DMS114 treated with DMSO at 0.1 percent for 48 hours (cell line): Measurements from ENCODE around the gene DSCAML1.

Experiments
- DNase-seq: peaks from one replicate; lab custom pipeline; 2025; ENCODE audit not compliant: unreplicated experiment; lab: John Stamatoyannopoulos, UW

DSCAML1 gene

DNA sequence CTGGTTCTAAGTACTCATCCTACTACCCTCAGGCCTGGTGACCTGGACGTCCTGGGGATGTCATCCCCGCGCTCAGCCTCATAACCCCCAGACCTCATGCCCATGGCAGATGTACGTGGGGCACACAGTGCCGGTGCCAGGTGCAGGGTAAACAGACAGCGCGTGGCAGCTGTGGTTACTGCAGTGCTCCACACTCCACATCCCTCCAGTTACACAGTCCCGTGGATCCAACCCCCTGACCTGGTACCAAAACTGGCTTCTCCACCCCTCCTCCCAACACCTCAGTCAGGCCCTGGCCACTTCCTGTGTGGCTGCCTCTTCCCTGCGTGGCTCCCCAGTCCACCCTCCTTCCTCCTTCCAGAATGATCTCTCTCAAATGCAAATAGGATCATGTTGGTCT lies 95.2 kb downstream of the DSCAML1 start:
- no peak for DNase-seq

DNA sequence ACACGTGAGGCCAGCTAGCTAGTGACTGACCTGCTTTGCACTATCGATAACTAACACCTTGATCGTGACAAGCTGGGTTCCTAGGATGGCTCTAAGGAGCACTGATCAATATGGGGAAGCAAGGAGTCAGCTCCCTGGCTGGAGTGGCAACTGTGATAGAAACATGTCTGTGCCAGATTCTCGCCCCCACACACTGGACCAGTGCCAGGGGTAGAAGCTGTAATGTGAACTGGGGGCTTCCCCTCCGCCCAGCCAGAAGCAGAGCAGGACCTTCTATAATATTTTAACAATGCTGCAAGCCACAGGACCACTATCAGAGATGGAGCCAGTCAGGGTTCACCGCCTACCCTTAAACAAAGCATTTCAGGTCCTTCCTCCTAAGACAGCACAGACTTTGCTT lies 96.5 kb downstream of the DSCAML1 start:
- no peak for DNase-seq

GRCh38 chr11:117697319-117697718 lies 99.7 kb downstream of the DSCAML1 start:
- DNase-seq: no peak

DNA sequence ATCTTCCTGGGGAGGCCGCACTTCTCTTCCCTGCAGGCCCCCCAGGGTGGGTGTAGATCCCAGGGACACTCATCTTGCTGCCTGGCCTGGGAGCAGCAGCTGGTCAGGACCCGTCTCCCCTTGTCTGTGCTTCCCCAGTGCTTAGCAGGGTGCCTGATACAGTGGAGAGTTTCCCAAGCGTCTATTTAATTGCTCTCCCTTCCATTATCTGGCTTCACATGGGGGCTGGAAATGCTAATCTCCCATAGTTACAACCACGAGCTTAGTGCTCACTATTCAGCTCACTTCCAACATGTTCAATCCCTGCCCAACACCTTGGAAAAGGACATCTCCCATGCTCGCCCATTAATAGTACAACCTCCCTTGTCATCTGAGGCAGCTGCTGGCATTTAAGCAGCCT lies 100.5 kb downstream of the DSCAML1 start:
- DNase-seq: no peak

DNA sequence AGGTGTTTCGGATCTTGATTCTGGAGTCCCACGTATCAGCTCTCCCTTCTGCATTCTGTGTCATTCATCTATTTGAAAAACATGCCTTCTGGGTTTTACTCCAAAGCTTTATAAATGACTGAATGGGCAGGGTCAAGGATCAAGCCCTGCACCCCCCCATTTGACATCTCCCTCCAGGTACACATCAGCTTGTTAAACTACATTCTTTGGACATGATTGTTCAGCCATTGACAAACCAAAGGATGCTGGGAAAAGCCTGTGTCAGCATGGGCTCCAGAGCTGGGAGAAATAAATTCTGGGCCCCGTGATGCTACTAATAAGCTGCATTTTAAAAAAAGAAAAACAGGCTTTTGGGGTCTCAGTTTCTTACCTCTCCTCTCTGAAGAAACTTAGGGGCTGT lies 103.7 kb downstream of the DSCAML1 start:
- DNase-seq: no peak

DNA sequence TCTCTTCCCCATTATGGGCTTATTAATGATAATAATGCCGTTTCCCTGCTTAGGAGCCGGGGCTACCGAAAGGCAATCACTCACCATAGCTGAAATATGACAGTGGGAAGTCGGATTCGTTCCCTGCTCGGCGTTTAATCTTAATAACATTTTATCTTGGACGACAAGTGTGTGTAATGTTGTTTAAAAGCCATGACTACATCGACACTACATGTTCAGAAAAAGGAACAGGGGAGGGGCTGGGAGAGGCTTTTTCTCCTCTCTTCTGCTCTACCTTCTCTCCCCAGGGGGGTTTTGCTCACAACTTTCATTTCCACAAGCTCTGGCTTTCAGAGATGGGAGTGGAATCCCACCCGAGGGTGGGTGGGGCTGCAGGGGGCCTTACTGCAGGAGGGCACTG lies 105.5 kb downstream of the DSCAML1 start:
- DNase-seq: no peak

DNA sequence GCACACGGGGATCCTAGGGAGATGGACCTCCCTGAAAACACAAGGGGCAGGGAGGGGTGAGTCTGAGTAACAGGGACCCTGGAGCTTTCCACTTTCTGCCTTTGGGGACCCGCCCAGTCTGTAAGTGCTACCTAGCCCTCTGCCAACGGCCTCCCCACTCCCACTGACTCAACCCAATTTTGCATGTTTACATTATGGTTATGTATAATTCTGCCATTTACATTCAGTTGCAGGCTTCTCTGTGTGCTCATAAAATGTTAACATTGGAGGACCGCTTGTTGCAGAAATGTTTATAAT lies 105.8 kb downstream of the DSCAML1 start:
- no peak for DNase-seq

- no peak for DNase-seq
Observed at GRCh38 chr11:117690484-117691217, 106.4 kb downstream of the DSCAML1 start.

DNA sequence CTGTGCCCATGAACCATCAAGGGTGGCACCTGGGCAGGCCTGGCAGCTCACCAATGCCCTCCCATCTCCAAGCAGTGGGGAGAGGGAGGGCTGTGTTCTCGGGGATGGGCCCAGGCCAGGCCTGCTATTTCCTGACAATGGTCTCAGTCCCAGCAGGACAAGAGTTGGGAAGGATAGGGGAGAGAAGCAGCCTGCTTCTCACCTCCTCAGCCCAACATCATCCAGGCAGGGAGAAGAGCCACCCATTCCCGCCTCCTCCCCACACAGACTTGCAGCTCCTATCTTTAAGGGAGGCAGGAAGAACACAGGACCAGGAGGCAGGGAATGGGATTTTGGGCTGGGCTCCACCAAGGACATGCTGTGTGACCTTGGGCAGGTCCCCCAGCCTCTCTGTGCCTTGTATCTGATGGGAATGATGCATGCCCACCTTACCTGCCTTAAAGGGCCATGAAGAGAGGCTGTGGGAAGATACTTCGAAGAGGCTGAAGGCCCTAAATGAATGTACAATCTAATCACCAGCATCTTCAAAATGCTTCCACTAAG lies 108.7 kb downstream of the DSCAML1 start:
- DNase-seq: no peak

DNA sequence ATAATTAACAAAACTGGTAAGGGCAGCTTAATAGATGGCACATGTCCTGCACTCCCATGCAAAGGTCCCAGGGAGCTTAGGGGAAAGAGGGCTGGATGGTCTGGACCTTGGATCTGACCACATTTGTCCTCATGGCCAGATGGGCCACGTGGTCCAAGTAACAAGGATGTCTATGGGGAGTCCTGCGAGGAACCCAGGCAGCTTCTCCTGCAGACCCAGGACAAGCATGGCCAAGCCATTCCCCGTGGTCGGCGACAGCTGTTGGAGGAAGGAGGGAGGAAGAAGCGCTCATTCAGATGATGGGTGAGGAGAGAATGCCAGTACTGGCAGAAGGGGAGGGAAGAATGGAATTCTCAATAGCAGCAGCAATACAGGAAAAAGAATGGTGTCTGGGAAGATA lies 109.2 kb downstream of the DSCAML1 start:
- no peak for DNase-seq

- no peak for DNase-seq
Observed at GRCh38 chr11:117686711-117687110, 110.3 kb downstream of the DSCAML1 start.

- no peak for DNase-seq
Observed at GRCh38 chr11:117685566-117685965, 111.5 kb downstream of the DSCAML1 start.

GRCh38 chr11:117684731-117685130 lies 112.3 kb downstream of the DSCAML1 start:
- no peak for DNase-seq

- DNase-seq: no peak
Observed at GRCh38 chr11:117684111-117684510, 112.9 kb downstream of the DSCAML1 start.

DNA sequence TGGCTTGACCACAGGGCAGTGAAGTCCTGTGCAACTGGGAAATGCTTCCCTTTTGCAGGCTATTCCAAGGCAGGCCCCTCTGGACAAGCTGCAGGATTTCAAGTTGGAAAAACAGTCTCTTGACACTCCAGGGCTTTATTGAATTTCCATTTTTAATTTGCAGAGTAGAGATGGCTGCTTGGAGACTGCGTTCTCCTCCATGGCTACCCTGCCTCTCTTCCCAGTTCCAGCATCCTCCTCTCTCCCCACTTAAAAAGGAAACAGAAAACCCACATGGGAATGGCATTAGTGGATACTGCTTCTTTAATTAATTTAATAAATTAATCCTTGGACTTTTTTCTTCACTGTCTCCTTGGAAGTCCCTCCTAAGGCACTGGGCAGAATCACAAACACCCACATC lies 115.6 kb downstream of the DSCAML1 start:
- DNase-seq: no peak

DNA sequence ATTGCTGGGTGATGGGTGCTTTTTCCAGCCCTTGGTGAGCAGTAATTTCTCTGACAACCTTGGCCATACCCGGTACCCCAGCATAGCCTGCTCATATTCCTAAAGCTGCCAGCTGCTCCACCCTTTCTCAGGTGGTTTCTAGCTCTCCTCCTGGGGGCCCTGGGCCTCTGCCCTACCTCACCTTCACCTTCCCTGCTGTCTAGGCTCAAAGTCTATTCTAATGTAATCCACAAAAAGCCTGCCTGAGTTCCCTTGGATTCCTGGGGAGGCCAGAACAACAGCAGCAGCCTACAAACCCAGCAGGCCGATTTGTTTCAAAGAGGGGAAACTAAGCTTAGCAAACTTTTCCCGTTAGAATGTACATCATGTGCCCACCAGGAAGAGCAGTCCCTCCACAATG lies 117.6 kb downstream of the DSCAML1 start:
- DNase-seq: no peak

DNA sequence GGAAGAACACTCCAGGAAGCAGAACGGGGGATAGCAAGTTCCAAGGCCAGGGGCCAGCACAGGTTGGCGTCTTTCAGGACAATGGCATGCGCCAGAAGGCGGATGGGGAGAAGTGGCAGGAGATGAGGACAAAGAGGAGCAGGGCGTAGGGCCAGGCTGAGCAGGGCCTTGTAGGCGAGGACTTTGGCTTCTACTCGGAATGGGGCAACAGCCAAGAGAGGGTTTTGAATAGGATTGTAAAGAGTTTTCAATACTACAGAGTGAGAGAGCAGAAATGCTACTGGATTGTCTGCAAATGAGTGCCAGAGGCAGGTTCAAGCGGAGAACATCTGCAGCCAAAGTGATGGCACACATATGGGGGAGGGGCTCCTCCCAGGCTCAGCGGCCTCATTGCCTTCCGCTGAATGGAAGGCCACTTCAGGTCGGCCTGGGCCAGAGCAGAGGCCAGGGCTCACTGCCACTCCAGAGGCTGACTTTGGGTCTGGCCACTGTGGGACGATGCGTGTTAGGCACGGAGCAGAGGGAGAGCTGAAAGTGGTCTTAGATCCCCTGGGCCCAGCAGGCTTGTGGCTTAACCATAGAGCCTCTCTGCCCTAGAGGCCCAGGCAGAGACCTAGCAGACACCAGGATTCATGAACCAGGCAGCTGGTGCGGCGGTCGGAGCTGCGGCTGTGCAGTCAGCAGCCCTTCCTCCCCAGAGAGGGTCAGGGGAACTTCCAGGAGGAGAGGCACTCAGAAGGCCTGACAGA lies 118.2 kb downstream of the DSCAML1 start:
- no peak for DNase-seq

GRCh38 chr11:117677729-117678310 lies 119.2 kb downstream of the DSCAML1 start:
- DNase-seq: no peak

DNA sequence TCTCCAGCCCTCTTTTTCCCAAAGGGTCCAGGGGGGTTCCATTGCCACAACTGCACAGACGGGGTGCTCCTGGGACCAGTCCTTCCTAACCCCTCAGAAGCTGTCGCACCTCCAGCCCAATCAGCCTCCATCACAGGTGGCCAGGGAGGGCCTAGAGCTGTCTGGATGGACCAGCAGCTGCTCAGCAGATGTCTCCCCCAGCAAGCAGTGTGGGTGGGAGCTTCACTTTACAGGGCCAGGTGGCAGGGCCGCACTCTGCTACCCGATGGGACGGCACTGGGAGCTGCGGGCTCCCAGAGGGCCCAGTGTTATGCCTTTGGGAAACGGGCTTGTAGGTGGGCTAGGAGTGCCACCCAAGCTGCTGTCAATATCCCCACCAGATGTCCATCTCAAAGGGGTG lies 120.5 kb downstream of the DSCAML1 start:
- no peak for DNase-seq

- DNase-seq: no peak
Observed at GRCh38 chr11:117673602-117674001, 123.4 kb downstream of the DSCAML1 start.

GRCh38 chr11:117671370-117671769 lies 125.6 kb downstream of the DSCAML1 start:
- no peak for DNase-seq

DNA sequence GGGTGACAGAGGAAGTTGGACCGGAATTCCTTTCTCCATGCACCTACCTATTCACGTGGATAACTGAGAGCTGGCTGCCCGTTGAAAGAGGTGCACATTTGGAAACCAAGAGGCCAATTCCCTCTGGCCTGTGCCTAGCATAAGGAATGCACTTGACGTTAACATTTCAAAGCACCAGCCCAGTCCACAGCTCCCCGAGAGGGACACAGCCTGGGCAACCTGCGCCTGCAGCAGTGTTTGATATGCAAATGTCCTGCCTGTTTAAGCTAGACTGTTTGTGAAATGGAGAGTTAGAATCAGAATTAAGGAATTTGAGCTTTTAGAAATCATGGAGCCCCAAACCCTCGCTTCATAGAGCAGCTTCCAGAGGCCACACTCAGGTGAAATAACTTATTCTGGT lies 126.1 kb downstream of the DSCAML1 start:
- DNase-seq: no peak
